Testis (tissue), 2 donors: Measurements from ENCODE around the gene TMEM239.

Experiments used
- CTCF ChIP-seq, 3 experiments: fragments of 450-650 bp in 2 of 3; fragments of 200-600 bp in 1 of 3; sonication (generic) in 1 of 3; IDR thresholded peaks; one replicate each; pipeline ENCODE4 v1.5.1; 2016 to 2019; ENCODE audit warnings: antibody characterized with exemption in 3 of 3, mild to moderate bottlenecking in 2 of 3, moderate library complexity in 1 of 3
- POLR2A ChIP-seq: fragments of 450-650 bp; IDR thresholded peaks from one replicate; pipeline ENCODE4 v1.6.1; 2017; ENCODE audit warnings: antibody characterized with exemption, mild to moderate bottlenecking, moderate library complexity

- TF ChIP-seq CTCF (IDR thresholded peaks at IDR 0.05) = no peak
- TF ChIP-seq POLR2A = no peak
Measured at GRCh38 chr20:2801286-2801728, 14.9 kb upstream of the TMEM239 start.
